HepG2 (cell line): Measurements from ENCODE around the gene HPS3. TPM values are rescaled to one million over a fixed set of nuclear protein-coding genes. Genes with fewer than 3 reads are reported as not detected.

Experiments
- ATAC-seq: fragments of 200-7000 bp; cut with Tn5 transposase; 3 replicates; pipeline ENCODE4 v1.9.1; 2020; ENCODE audit warnings: mild to moderate bottlenecking, moderate library complexity
- BruUV-seq: library from RNA; stranded (reverse); fragments of 400-500 nt; replicated peaks from 2 replicates; lab custom pipeline; 2021; lab: Mats Ljungman, UMichigan
- CTCF ChIA-PET: fragments of 300-600 bp; formaldehyde crosslinking; extraction: SDS; loops from one replicate; lab custom pipeline; 2021; ENCODE audit warnings: low total read pairs, inconsistent platforms, low intra/inter-chr PET ratio; lab: Yijun Ruan, JAX
- POLR2A ChIA-PET: fragments of 350-600 bp; sonication (Branson Sonifier 250); formaldehyde crosslinking; loops from one replicate; lab custom pipeline; 2020; ENCODE audit warnings: antibody characterized with exemption, inconsistent platforms; lab: Yijun Ruan, JAX
- DNase-seq: peaks from one replicate; pipeline ENCODE4 v3.0.0-alpha.2; 2015; ENCODE audit warnings: low spot score
- FAIRE-seq: peaks from 3 replicates; lab custom pipeline; 2011; peaks lifted over from hg19 to GRCh38; lab: Jason Lieb, UNC
- H2AFZ ChIP-seq: one replicate; pipeline ENCODE4 v1.6.1; 2011; ENCODE audit warnings: low read length, inconsistent platforms
- H3K27ac ChIP-seq: fragments of 300-600 bp; 3 replicates; pipeline ENCODE4 v1.8.0; 2011; ENCODE audit warnings: mixed run types, mild to moderate bottlenecking, mixed read lengths, low read length, inconsistent platforms; ENCODE audit not compliant: insufficient read depth; ENCODE audit errors: extremely low read length
- H3K27me3 ChIP-seq, 2 experiments: fragments of 200-600 bp in 1 of 2; 2 replicates in 1 of 2; 3 replicates in 1 of 2; pipeline versions ENCODE4 v1.6.0 to v1.8.0; 2011; ENCODE audit warnings: low read length in 2 of 2, mild to moderate bottlenecking in 2 of 2, moderate library complexity in 2 of 2, inconsistent platforms in 1 of 2; ENCODE audit not compliant: insufficient read depth in 2 of 2, control insufficient read depth in 1 of 2
- H3K36me3 ChIP-seq, 2 experiments: fragments of 200-600 bp in 1 of 2; replicated peaks in 1 of 2; 2 replicates in 1 of 2; 3 replicates in 1 of 2; pipeline versions ENCODE4 v1.5.1 to v1.8.0; 2011; ENCODE audit warnings: low read length in 2 of 2, inconsistent platforms in 1 of 2; ENCODE audit not compliant: insufficient read depth in 2 of 2, control insufficient read depth in 1 of 2
- H3K4me1 ChIP-seq: 2 replicates; pipeline ENCODE4 v1.5.1; 2012; ENCODE audit warnings: low read length, inconsistent platforms; ENCODE audit not compliant: insufficient read depth
- H3K4me2 ChIP-seq: 2 replicates; pipeline ENCODE4 v1.6.0; 2011; ENCODE audit warnings: low read depth, low read length, inconsistent platforms
- H3K4me3 ChIP-seq, 3 experiments: fragments of 200-600 bp in 1 of 3; sonication (generic), shearing (Covaris generic) in 1 of 3; replicated peaks in 1 of 3; 2 replicates each; pipeline ENCODE4 v1.5.1; 2011 to 2016; ENCODE audit warnings: low read length in 3 of 3, inconsistent platforms in 2 of 3, low read depth in 2 of 3, mild to moderate bottlenecking in 2 of 3, control low read depth in 1 of 3, mixed read lengths in 1 of 3; ENCODE audit not compliant: insufficient read depth in 1 of 3
- H3K79me2 ChIP-seq: one replicate; pipeline ENCODE4 v1.6.1; 2011; ENCODE audit warnings: low read length, inconsistent platforms; ENCODE audit not compliant: insufficient read depth
- H3K9ac ChIP-seq: 2 replicates; pipeline ENCODE4 v1.6.0; 2011; ENCODE audit warnings: mild to moderate bottlenecking, low read depth, low read length, inconsistent platforms; ENCODE audit not compliant: insufficient read depth
- H3K9me3 ChIP-seq: 2 replicates; pipeline ENCODE4 v1.5.1; 2012; ENCODE audit warnings: mild to moderate bottlenecking, low read length
- H4K20me1 ChIP-seq: 2 replicates; pipeline ENCODE4 v1.6.0; 2011; ENCODE audit warnings: inconsistent platforms, mild to moderate bottlenecking, low read length, moderate library complexity; ENCODE audit not compliant: insufficient read depth
- BATF2 ChIP-seq: sonication (generic); formaldehyde crosslinking; IDR thresholded peaks from 2 replicates; pipeline ENCODE4 v1.8.0; 2022; ENCODE audit warnings: mild to moderate bottlenecking, missing genetic modification reagents, moderate library complexity
- ELF3 ChIP-seq: IDR thresholded peaks from 2 replicates; pipeline ENCODE4 v1.6.1; 2016; ENCODE audit warnings: missing genetic modification reagents, missing compliant biosample characterization
- ISL2 ChIP-seq: sonication (generic); formaldehyde crosslinking; IDR thresholded peaks from 2 replicates; pipeline ENCODE4 v1.5.0; 2020; ENCODE audit warnings: missing genetic modification reagents
- KDM5A ChIP-seq: fragments of 200-600 bp; sonication (generic); IDR thresholded peaks from 2 replicates; pipeline ENCODE4 v1.7.0; 2018; ENCODE audit warnings: antibody characterized with exemption, mild to moderate bottlenecking, low read length, borderline replicate concordance
- KIAA2018 ChIP-seq: sonication (generic); formaldehyde crosslinking; IDR thresholded peaks from 2 replicates; pipeline ENCODE4 v1.5.0; 2020; ENCODE audit warnings: mild to moderate bottlenecking, missing genetic modification reagents, borderline replicate concordance
- NFE2L2 ChIP-seq: fragments of 150-350 bp; IDR thresholded peaks from 2 replicates; pipeline ENCODE4 v1.6.1; 2014; ENCODE audit warnings: low read length
- POLR2AphosphoS5 ChIP-seq: IDR thresholded peaks from 2 replicates; pipeline ENCODE4 v1.6.1; 2012; ENCODE audit warnings: low read depth, low read length
- YEATS2 ChIP-seq: sonication (generic); formaldehyde crosslinking; IDR thresholded peaks from 2 replicates; pipeline ENCODE4 v1.4.0; 2020; ENCODE audit warnings: missing genetic modification reagents, borderline replicate concordance
- ZBTB42 ChIP-seq: sonication (generic); formaldehyde crosslinking; IDR thresholded peaks from 2 replicates; pipeline ENCODE4 v1.5.0; 2020; ENCODE audit warnings: mild to moderate bottlenecking, missing genetic modification reagents
- ZNF180 ChIP-seq: sonication (generic); formaldehyde crosslinking; IDR thresholded peaks from 2 replicates; pipeline ENCODE4 v1.4.0; 2020; ENCODE audit warnings: low read depth, missing genetic modification reagents, borderline replicate concordance
- ZNF672 ChIP-seq: sonication (generic); formaldehyde crosslinking; IDR thresholded peaks from 2 replicates; pipeline ENCODE4 v1.8.1; 2022; ENCODE audit warnings: missing genetic modification reagents
- ZNF776 ChIP-seq: sonication (generic); formaldehyde crosslinking; IDR thresholded peaks from 2 replicates; pipeline ENCODE4 v1.4.0; 2020; ENCODE audit warnings: mild to moderate bottlenecking, missing genetic modification reagents
- ZNF782 ChIP-seq: sonication (generic); formaldehyde crosslinking; IDR thresholded peaks from 2 replicates; pipeline ENCODE4 v1.4.0; 2020; ENCODE audit warnings: missing genetic modification reagents, mild to moderate bottlenecking, borderline replicate concordance
- ZUFSP ChIP-seq: sonication (generic); formaldehyde crosslinking; IDR thresholded peaks from 2 replicates; pipeline ENCODE4 v1.9.0; 2021; ENCODE audit warnings: missing genetic modification reagents, mild to moderate bottlenecking, borderline replicate concordance
- WGBS: methylation state at CpG from one replicate; pipeline ENCODE4 v1.1.6; 2017; ENCODE audit warnings: low lambda C conversion rate; 5-methylcytosine and 5-hydroxymethylcytosine counted together
- in situ Hi-C: cut with HindIII; loops from 2 replicates; pipeline ENCODE4 v1.10.0; 2017; ENCODE audit warnings: low pct_unique_long_range_greater_than_20kb; ENCODE audit not compliant: extremely low pct_ligation_motif_present
- intact Hi-C: fragments of 100-400 bp; cut with micrococcal nuclease; formaldehyde crosslinking; loops from one replicate; pipeline ENCODE4 v1.10.0; 2022; ENCODE audit not compliant: unreplicated experiment
- polyA plus RNA-seq, 8 experiments: library from polyadenylated mRNA; depleted of rRNA in 3 of 8; stranded (reverse) in 7 of 8; unstranded in 1 of 8; fragments of >200 nt; fragmentation: Illumina TruSeq in 4 of 8; extraction: Trizol in 4 of 8; gene quantifications; 2 replicates each; pipeline versions ENCODE4 v1.2.1 to v1.2.3, GENCODE V29; 2011 to 2016; ENCODE audit warnings: low read depth in 4 of 8, missing spikeins in 1 of 8, mixed read lengths in 1 of 8; ENCODE audit not compliant: insufficient read depth in 1 of 8
- total RNA-seq, 5 experiments: library from RNA; depleted of rRNA; stranded (reverse); fragments of >200 nt; fragmentation: Illumina TruSeq; extraction: Trizol; gene quantifications; 2 replicates each; pipeline ENCODE4 v1.2.3, GENCODE V29; 2016; ENCODE audit warnings: low read depth in 1 of 5

The HPS3 gene
- total and polyA plus RNA-seq, 2 of the 13 experiments (the other 11 are each of a cell fraction or from before 2014, with no cell fraction given), result 9.5 to 18.9 TPM

GRCh38 chr3:149162007-149162406, 32.6 kb downstream of the HPS3 start (continued):
- TF ChIP-seq BATF2 (CRISPR knock-in tag) (no peak), ZBTB42 (no peak), ZNF776 (no peak)

- in situ Hi-C loops, result no loop called here
- ChIA-PET POLR2A (no interaction called here), CTCF (no interaction called here)
- H3K4me3 ChIP-seq, result no peak overlapping the region
- no peaks in the 10 kb centered on the region; the same call in 1 of the 2 replicates for H4K20me1 ChIP-seq
- H3K4me2 ChIP-seq, result no peak overlapping the region
- H2AFZ ChIP-seq, result no peak overlapping the region
- no peak overlapping the region for H3K27ac ChIP-seq
- H3K79me2 ChIP-seq, result no peaks in the 10 kb centered on the region
- peaks cover 2 to 45% of the 10 kb centered on the region in 2 experiments; a peak in 3 of 5 replicates for H3K36me3 ChIP-seq
- no peaks in the 10 kb centered on the region for H3K27me3 ChIP-seq
- BruUV-seq, result no TSS peak
- no peaks in the 10 kb centered on the region for H3K9me3 ChIP-seq
- intact Hi-C loops, result no loop called here
- ATAC-seq (no peak), FAIRE-seq (no peak), DNase-seq (no peak)
- H3K9ac ChIP-seq, result no peak overlapping the region
- H3K4me1 ChIP-seq, result no peaks in the 10 kb centered on the region
- WGBS, result 97% methylated on average over 1 of the region's 1 CpG
- no peak for TF ChIP-seq ZNF672 (CRISPR knock-in tag)
- TF ChIP-seq ZUFSP (CRISPR knock-in tag), result no peak
- no peak for TF ChIP-seq ZNF180
- no peak for TF ChIP-seq ISL2 (CRISPR knock-in tag)
- TF ChIP-seq YEATS2, result no peak
- no peak for TF ChIP-seq NFE2L2
- TF ChIP-seq ELF3 (CRISPR knock-in tag), result no peak
- TF ChIP-seq KDM5A, result no peak
- no peak for TF ChIP-seq KIAA2018 (CRISPR knock-in tag)
- TF ChIP-seq ZNF782, result no peak
- no peak for TF ChIP-seq POLR2AphosphoS5
These were observed 33.6 kb downstream of the HPS3 start for GRCh38 chr3:149163066-149163465.
